Measurements from ENCODE around the gene CORO1C. TPM values are rescaled to one million over a fixed set of nuclear protein-coding genes. Genes with fewer than 3 reads are reported as not detected.

Gene CORO1C
- total and polyA plus RNA-seq, 9 of the 15 experiments (the other 6 are each of a cell fraction or from before 2014, with no cell fraction given): 55.2 to 280 (median 150) TPM

DNA sequence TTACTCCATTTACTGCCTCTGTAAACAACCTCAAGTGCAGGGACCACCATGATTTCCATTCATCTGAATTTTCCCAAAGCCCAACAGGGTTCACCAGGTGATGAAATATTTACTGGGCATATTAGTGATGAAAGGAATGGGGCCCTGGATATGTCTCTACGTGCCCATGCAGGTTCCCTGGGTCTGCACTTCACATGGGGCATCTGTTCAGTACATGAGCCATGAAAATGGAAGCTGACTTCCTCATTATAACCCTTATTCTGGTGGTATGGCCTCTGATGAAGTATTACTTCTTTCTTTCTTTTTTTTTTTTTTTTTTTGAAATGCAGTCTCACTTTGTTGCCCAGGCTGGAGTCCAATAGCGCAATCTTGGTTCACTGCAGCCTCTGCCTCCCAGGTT is 26.5 kb upstream of the CORO1C start:
- ChIA-PET POLR2A (interaction anchor here (0.8 to 1.3 kb wide), 3 partner anchors 10 to 15 kb away, joined by 3 to 6 read pairs (median 3); no protein-coding TSS in a partner anchor), CTCF (ENCODE audit: low intra/inter-chr PET ratio) (no interaction called here)

DNA sequence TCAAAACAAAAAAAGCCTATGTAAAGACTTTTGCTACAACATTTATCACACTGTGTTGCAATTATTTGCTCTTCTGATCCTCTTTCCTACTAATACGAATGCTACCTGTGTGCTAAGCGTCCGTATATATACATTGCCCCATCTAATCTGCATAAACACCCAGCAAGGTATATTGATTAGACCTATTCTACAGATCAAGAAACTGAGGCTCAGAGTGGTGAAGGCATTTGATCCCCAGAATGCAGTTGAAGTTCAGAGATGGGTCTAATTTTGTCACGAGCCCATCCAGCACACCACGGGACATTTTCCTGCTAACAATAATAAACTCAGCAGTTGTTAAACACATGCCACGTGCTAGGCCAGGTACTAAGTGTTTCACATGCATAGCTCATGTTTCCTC is 25.1 kb upstream of the CORO1C start:
- no peak overlapping the region for H3K9ac ChIP-seq (ENCODE audit: insufficient read depth in 1 of 2, low read depth in 2 of 2, low read length in 2 of 2)
- no peak for ATAC-seq
- intact Hi-C loops (cut with micrococcal nuclease) (no loop called here), in situ Hi-C loops (cut with MboI) (no loop called here)
- H2AFZ ChIP-seq (ENCODE audit: low read depth, low read length): no peak overlapping the region
- H3K27me3 ChIP-seq (ENCODE audit: control insufficient read depth in 2 of 2, insufficient read depth in 2 of 2, low read length in 2 of 2): no peaks in the 10 kb centered on the region
- no peaks in the 10 kb centered on the region for H4K20me1 ChIP-seq (replicated peaks; ENCODE audit: control insufficient read depth, insufficient read depth, low read length)
- 37% methylated on average over 6 of the region's 6 CpGs for WGBS (ENCODE audit: insufficient coverage, low coverage, missing lambda C conversion rate)
- H3K4me2 ChIP-seq (ENCODE audit: insufficient read depth, low read length): no peak overlapping the region
- no TSS peak for BruUV-seq (replicated peaks)
- no peak for DNase-seq (ENCODE audit: extremely low read depth in 1 of 4, low spot score in 3 of 4)
- H3K4me1 ChIP-seq (replicated peaks in 1 of 2; ENCODE audit: control insufficient read depth in 2 of 2, insufficient read depth in 2 of 2, low read length in 2 of 2): peaks cover 2 to 5% of the 10 kb centered on the region in 2 experiments; a peak in 3 of 5 replicates
- CTCF ChIA-PET (ENCODE audit: low intra/inter-chr PET ratio): no interaction called here
- POLR2A ChIA-PET: no interaction called here
- no peak overlapping the region for H3K27ac ChIP-seq (ENCODE audit: extremely low read depth, low read depth, low read length)
- H3K9me1 ChIP-seq (ENCODE audit: control insufficient read depth, insufficient read depth, low read length): no peaks in the 10 kb centered on the region
- H3K36me3 ChIP-seq (ENCODE audit: control insufficient read depth, insufficient read depth, low read length): no peaks in the 10 kb centered on the region
- no peak for FAIRE-seq
- no peak overlapping the region for H3K4me3 ChIP-seq
- H3K9me3 ChIP-seq (replicated peaks; ENCODE audit: control insufficient read depth, insufficient read depth, low read depth, low read length): no peaks in the 10 kb centered on the region
- no peaks in the 10 kb centered on the region for H3K79me2 ChIP-seq (ENCODE audit: control insufficient read depth, insufficient read depth, low read length)
- TF ChIP-seq BRD9 (IDR thresholded peaks at IDR 0.05; ENCODE audit: low read depth, partially characterized antibody) (no peak), ZBTB7A (IDR thresholded peaks at IDR 0.05; ENCODE audit: borderline replicate concordance, control insufficient read depth, low read depth, low read length) (no peak), ZFP1 (CRISPR knock-in tag; IDR thresholded peaks at IDR 0.05) (no peak), ZNF644 (tag; IDR thresholded peaks at IDR 0.05; ENCODE audit: low read depth) (no peak), ZNF551 (CRISPR knock-in tag; IDR thresholded peaks at IDR 0.05) (no peak), ZNF507 (tag; conservative IDR thresholded peaks at IDR 0.05) (no peak), ADNP (tag; IDR thresholded peaks at IDR 0.05) (peak; percentile 73; the same call in 1 of the 2 replicates), RCOR1 (IDR thresholded peaks at IDR 0.05; ENCODE audit: borderline replicate concordance in 1 of 2, low read depth in 2 of 2, low read length in 2 of 2) (no peak), CSDE1 (IDR thresholded peaks at IDR 0.05) (no peak), RB1 (IDR thresholded peaks at IDR 0.05; ENCODE audit: low read depth) (no peak)
- TF ChIP-seq, protein P1, sequence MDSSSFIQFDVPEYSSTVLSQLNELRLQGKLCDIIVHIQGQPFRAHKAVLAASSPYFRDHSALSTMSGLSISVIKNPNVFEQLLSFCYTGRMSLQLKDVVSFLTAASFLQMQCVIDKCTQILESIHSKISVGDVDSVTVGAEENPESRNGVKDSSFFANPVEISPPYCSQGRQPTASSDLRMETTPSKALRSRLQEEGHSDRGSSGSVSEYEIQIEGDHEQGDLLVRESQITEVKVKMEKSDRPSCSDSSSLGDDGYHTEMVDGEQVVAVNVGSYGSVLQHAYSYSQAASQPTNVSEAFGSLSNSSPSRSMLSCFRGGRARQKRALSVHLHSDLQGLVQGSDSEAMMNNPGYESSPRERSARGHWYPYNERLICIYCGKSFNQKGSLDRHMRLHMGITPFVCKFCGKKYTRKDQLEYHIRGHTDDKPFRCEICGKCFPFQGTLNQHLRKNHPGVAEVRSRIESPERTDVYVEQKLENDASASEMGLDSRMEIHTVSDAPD (CRISPR knock-in tag; IDR thresholded peaks at IDR 0.05): no peak

More for the DNA sequence above, 26.5 kb upstream of the CORO1C start:
- Histone ChIP-seq H2AFZ (ENCODE audit: low read depth, low read length) (no peak overlapping the region), H3K9me3 (replicated peaks; ENCODE audit: control insufficient read depth, insufficient read depth, low read depth, low read length) (no peaks in the 10 kb centered on the region), H4K20me1 (replicated peaks; ENCODE audit: control insufficient read depth, insufficient read depth, low read length) (no peaks in the 10 kb centered on the region), H3K9ac (ENCODE audit: insufficient read depth in 1 of 2, low read depth in 2 of 2, low read length in 2 of 2) (no peak overlapping the region), H3K4me3 (no peak overlapping the region), H3K4me2 (ENCODE audit: insufficient read depth, low read length) (no peak overlapping the region), H3K36me3 (ENCODE audit: control insufficient read depth, insufficient read depth, low read length) (no peaks in the 10 kb centered on the region), H3K4me1 (replicated peaks in 1 of 2; ENCODE audit: control insufficient read depth in 2 of 2, insufficient read depth in 2 of 2, low read length in 2 of 2) (peaks cover 2 to 5% of the 10 kb centered on the region in 2 experiments; a peak in 3 of 5 replicates), H3K79me2 (ENCODE audit: control insufficient read depth, insufficient read depth, low read length) (no peaks in the 10 kb centered on the region), H3K9me1 (ENCODE audit: control insufficient read depth, insufficient read depth, low read length) (no peaks in the 10 kb centered on the region), H3K27ac (ENCODE audit: extremely low read depth, low read depth, low read length) (no peak overlapping the region), H3K27me3 (ENCODE audit: control insufficient read depth in 2 of 2, insufficient read depth in 2 of 2, low read length in 2 of 2) (no peaks in the 10 kb centered on the region)
- intact Hi-C loops (cut with micrococcal nuclease): no loop called here
- FAIRE-seq (no peak), ATAC-seq (no peak), DNase-seq (ENCODE audit: extremely low read depth in 1 of 4, low spot score in 3 of 4) (no peak)
- in situ Hi-C loops (cut with MboI): no loop called here
- no TSS peak for BruUV-seq (replicated peaks)
- TF ChIP-seq, protein P2, sequence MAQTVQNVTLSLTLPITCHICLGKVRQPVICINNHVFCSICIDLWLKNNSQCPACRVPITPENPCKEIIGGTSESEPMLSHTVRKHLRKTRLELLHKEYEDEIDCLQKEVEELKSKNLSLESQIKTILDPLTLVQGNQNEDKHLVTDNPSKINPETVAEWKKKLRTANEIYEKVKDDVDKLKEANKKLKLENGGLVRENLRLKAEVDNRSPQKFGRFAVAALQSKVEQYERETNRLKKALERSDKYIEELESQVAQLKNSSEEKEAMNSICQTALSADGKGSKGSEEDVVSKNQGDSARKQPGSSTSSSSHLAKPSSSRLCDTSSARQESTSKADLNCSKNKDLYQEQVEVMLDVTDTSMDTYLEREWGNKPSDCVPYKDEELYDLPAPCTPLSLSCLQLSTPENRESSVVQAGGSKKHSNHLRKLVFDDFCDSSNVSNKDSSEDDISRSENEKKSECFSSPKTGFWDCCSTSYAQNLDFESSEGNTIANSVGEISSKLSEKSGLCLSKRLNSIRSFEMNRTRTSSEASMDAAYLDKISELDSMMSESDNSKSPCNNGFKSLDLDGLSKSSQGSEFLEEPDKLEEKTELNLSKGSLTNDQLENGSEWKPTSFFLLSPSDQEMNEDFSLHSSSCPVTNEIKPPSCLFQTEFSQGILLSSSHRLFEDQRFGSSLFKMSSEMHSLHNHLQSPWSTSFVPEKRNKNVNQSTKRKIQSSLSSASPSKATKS (CRISPR knock-in tag; IDR thresholded peaks at IDR 0.05): no peak
- TF ChIP-seq SPI1 (IDR thresholded peaks at IDR 0.05; ENCODE audit: borderline replicate concordance, low read depth, low read length): 0 out of 2 replicates have a peak, but pooled peaks have one; percentile 5
- 49% methylated on average over 2 of the region's 2 CpGs for WGBS (ENCODE audit: insufficient coverage, low coverage, missing lambda C conversion rate)
